HepG2 (cell line): Measurements from ENCODE around the gene REPS2. TPM values are rescaled to one million over a fixed set of nuclear protein-coding genes. Genes with fewer than 3 reads are reported as not detected.

ENCODE experiments used
- ATAC-seq: fragments of 200-7000 bp; cut with Tn5 transposase; 3 replicates; pipeline ENCODE4 v1.9.1; 2020; ENCODE audit warnings: mild to moderate bottlenecking, moderate library complexity
- BruUV-seq: library from RNA; stranded (reverse); fragments of 400-500 nt; replicated peaks from 2 replicates; lab custom pipeline; 2021; lab: Mats Ljungman, UMichigan
- CTCF ChIA-PET: fragments of 300-600 bp; formaldehyde crosslinking; extraction: SDS; loops from one replicate; lab custom pipeline; 2021; ENCODE audit warnings: low total read pairs, inconsistent platforms, low intra/inter-chr PET ratio; lab: Yijun Ruan, JAX
- POLR2A ChIA-PET: fragments of 350-600 bp; sonication (Branson Sonifier 250); formaldehyde crosslinking; loops from one replicate; lab custom pipeline; 2020; ENCODE audit warnings: antibody characterized with exemption, inconsistent platforms; lab: Yijun Ruan, JAX
- DNase-seq: peaks from one replicate; pipeline ENCODE4 v3.0.0-alpha.2; 2015; ENCODE audit warnings: low spot score
- FAIRE-seq: peaks from 3 replicates; lab custom pipeline; 2011; peaks lifted over from hg19 to GRCh38; lab: Jason Lieb, UNC
- H2AFZ ChIP-seq: one replicate; pipeline ENCODE4 v1.6.1; 2011; ENCODE audit warnings: low read length, inconsistent platforms
- H3K27ac ChIP-seq: fragments of 300-600 bp; 3 replicates; pipeline ENCODE4 v1.8.0; 2011; ENCODE audit warnings: mixed run types, mild to moderate bottlenecking, mixed read lengths, low read length, inconsistent platforms; ENCODE audit not compliant: insufficient read depth; ENCODE audit errors: extremely low read length
- H3K27me3 ChIP-seq, 2 experiments: fragments of 200-600 bp in 1 of 2; 2 replicates in 1 of 2; 3 replicates in 1 of 2; pipeline versions ENCODE4 v1.6.0 to v1.8.0; 2011; ENCODE audit warnings: low read length in 2 of 2, mild to moderate bottlenecking in 2 of 2, moderate library complexity in 2 of 2, inconsistent platforms in 1 of 2; ENCODE audit not compliant: insufficient read depth in 2 of 2, control insufficient read depth in 1 of 2
- H3K36me3 ChIP-seq, 2 experiments: fragments of 200-600 bp in 1 of 2; replicated peaks in 1 of 2; 2 replicates in 1 of 2; 3 replicates in 1 of 2; pipeline versions ENCODE4 v1.5.1 to v1.8.0; 2011; ENCODE audit warnings: low read length in 2 of 2, inconsistent platforms in 1 of 2; ENCODE audit not compliant: insufficient read depth in 2 of 2, control insufficient read depth in 1 of 2
- H3K4me1 ChIP-seq: 2 replicates; pipeline ENCODE4 v1.5.1; 2012; ENCODE audit warnings: low read length, inconsistent platforms; ENCODE audit not compliant: insufficient read depth
- H3K4me2 ChIP-seq: 2 replicates; pipeline ENCODE4 v1.6.0; 2011; ENCODE audit warnings: low read depth, low read length, inconsistent platforms
- H3K4me3 ChIP-seq, 3 experiments: fragments of 200-600 bp in 1 of 3; sonication (generic), shearing (Covaris generic) in 1 of 3; replicated peaks in 1 of 3; 2 replicates each; pipeline ENCODE4 v1.5.1; 2011 to 2016; ENCODE audit warnings: low read length in 3 of 3, inconsistent platforms in 2 of 3, low read depth in 2 of 3, mild to moderate bottlenecking in 2 of 3, control low read depth in 1 of 3, mixed read lengths in 1 of 3; ENCODE audit not compliant: insufficient read depth in 1 of 3
- H3K79me2 ChIP-seq: one replicate; pipeline ENCODE4 v1.6.1; 2011; ENCODE audit warnings: low read length, inconsistent platforms; ENCODE audit not compliant: insufficient read depth
- H3K9ac ChIP-seq: 2 replicates; pipeline ENCODE4 v1.6.0; 2011; ENCODE audit warnings: mild to moderate bottlenecking, low read depth, low read length, inconsistent platforms; ENCODE audit not compliant: insufficient read depth
- H3K9me3 ChIP-seq: 2 replicates; pipeline ENCODE4 v1.5.1; 2012; ENCODE audit warnings: mild to moderate bottlenecking, low read length
- H4K20me1 ChIP-seq: 2 replicates; pipeline ENCODE4 v1.6.0; 2011; ENCODE audit warnings: inconsistent platforms, mild to moderate bottlenecking, low read length, moderate library complexity; ENCODE audit not compliant: insufficient read depth
- CENPT ChIP-seq: sonication (generic); formaldehyde crosslinking; IDR thresholded peaks from 2 replicates; pipeline ENCODE4 v1.8.0; 2022; ENCODE audit warnings: low read depth, mild to moderate bottlenecking, moderate library complexity, missing genetic modification reagents
- FIP1L1 ChIP-seq: fragments of 200-400 bp; formaldehyde crosslinking; IDR thresholded peaks from 2 replicates; pipeline ENCODE4 v1.6.1; 2018; ENCODE audit warnings: low read depth, mild to moderate bottlenecking, low read length, moderate library complexity, borderline replicate concordance; ENCODE audit not compliant: insufficient read depth
- GLMP ChIP-seq: sonication (generic); formaldehyde crosslinking; IDR thresholded peaks from 2 replicates; pipeline ENCODE4 v1.9.0; 2021; ENCODE audit warnings: missing genetic modification reagents, mild to moderate bottlenecking, borderline replicate concordance
- NRL ChIP-seq: sonication (generic); formaldehyde crosslinking; IDR thresholded peaks from 2 replicates; pipeline ENCODE4 v1.5.0; 2020; ENCODE audit warnings: missing genetic modification reagents, mild to moderate bottlenecking, moderate library complexity, borderline replicate concordance
- YEATS4 ChIP-seq: sonication (generic); formaldehyde crosslinking; IDR thresholded peaks from 2 replicates; pipeline ENCODE4 v1.4.0; 2020; ENCODE audit warnings: missing genetic modification reagents, borderline replicate concordance
- ZBTB2 ChIP-seq: sonication (generic); formaldehyde crosslinking; IDR thresholded peaks from 2 replicates; pipeline ENCODE4 v1.8.0; 2022; ENCODE audit warnings: low read depth, missing genetic modification reagents
- ZBTB3 ChIP-seq: sonication (generic); formaldehyde crosslinking; IDR thresholded peaks from 2 replicates; pipeline ENCODE4 v1.4.0; 2020; ENCODE audit warnings: low read depth, mild to moderate bottlenecking, moderate library complexity, missing genetic modification reagents, borderline replicate concordance
- ZFP37 ChIP-seq: sonication (generic); formaldehyde crosslinking; IDR thresholded peaks from 2 replicates; pipeline ENCODE4 v1.4.0; 2020; ENCODE audit warnings: missing genetic modification reagents, borderline replicate concordance
- ZFP90 ChIP-seq: sonication (generic); formaldehyde crosslinking; IDR thresholded peaks from 2 replicates; pipeline ENCODE4 v1.8.0; 2022; ENCODE audit warnings: missing genetic modification reagents, mild to moderate bottlenecking, inconsistent platforms, borderline replicate concordance
- ZNF251 ChIP-seq: sonication (generic); formaldehyde crosslinking; IDR thresholded peaks from 2 replicates; pipeline ENCODE4 v1.9.0; 2021; ENCODE audit warnings: mild to moderate bottlenecking, missing genetic modification reagents
- WGBS: methylation state at CpG from one replicate; pipeline ENCODE4 v1.1.6; 2017; ENCODE audit warnings: low lambda C conversion rate; 5-methylcytosine and 5-hydroxymethylcytosine counted together
- in situ Hi-C: cut with HindIII; loops from 2 replicates; pipeline ENCODE4 v1.10.0; 2017; ENCODE audit warnings: low pct_unique_long_range_greater_than_20kb; ENCODE audit not compliant: extremely low pct_ligation_motif_present
- intact Hi-C: fragments of 100-400 bp; cut with micrococcal nuclease; formaldehyde crosslinking; loops from one replicate; pipeline ENCODE4 v1.10.0; 2022; ENCODE audit not compliant: unreplicated experiment
- polyA plus RNA-seq, 8 experiments: library from polyadenylated mRNA; depleted of rRNA in 3 of 8; stranded (reverse) in 7 of 8; unstranded in 1 of 8; fragments of >200 nt; fragmentation: Illumina TruSeq in 4 of 8; extraction: Trizol in 4 of 8; gene quantifications; 2 replicates each; pipeline versions ENCODE4 v1.2.1 to v1.2.3, GENCODE V29; 2011 to 2016; ENCODE audit warnings: low read depth in 4 of 8, missing spikeins in 1 of 8, mixed read lengths in 1 of 8; ENCODE audit not compliant: insufficient read depth in 1 of 8
- total RNA-seq, 5 experiments: library from RNA; depleted of rRNA; stranded (reverse); fragments of >200 nt; fragmentation: Illumina TruSeq; extraction: Trizol; gene quantifications; 2 replicates each; pipeline ENCODE4 v1.2.3, GENCODE V29; 2016; ENCODE audit warnings: low read depth in 1 of 5
- TF ChIP-seq, protein P1 (sequence below): sonication (generic); formaldehyde crosslinking; IDR thresholded peaks from 2 replicates; pipeline ENCODE4 v1.5.0; 2020; ENCODE audit warnings: missing genetic modification reagents, mild to moderate bottlenecking, borderline replicate concordance

The REPS2 gene
- total and polyA plus RNA-seq, 2 of the 13 experiments (the other 11 are each of a cell fraction or from before 2014, with no cell fraction given) = 0.05 to 0.58 TPM

GRCh38 chrX:17077361-17077760, 130.9 kb downstream of the REPS2 start:
- WGBS = no CpG with 5 or more reads among the region's 6 CpGs
- no TSS peak for BruUV-seq
- DNase-seq (no peak), ATAC-seq (no peak), FAIRE-seq (no peak)
- H3K4me3 ChIP-seq = no peak overlapping the region
- H3K36me3 ChIP-seq = no peaks in the 10 kb centered on the region
- POLR2A ChIA-PET = no interaction called here
- H3K27ac ChIP-seq = no peak overlapping the region
- intact Hi-C loops (no loop called here), in situ Hi-C loops (no loop called here)
- no peaks in the 10 kb centered on the region for H4K20me1 ChIP-seq
- H3K9me3 ChIP-seq = no peaks in the 10 kb centered on the region
- no peak overlapping the region for H2AFZ ChIP-seq
- no peaks in the 10 kb centered on the region for H3K79me2 ChIP-seq
- no peak overlapping the region for H3K9ac ChIP-seq
- no peak overlapping the region for H3K4me2 ChIP-seq
- CTCF ChIA-PET = no interaction called here
- no peaks in the 10 kb centered on the region for H3K27me3 ChIP-seq
- TF ChIP-seq YEATS4 (no peak), ZBTB2 (CRISPR knock-in tag) (no peak), ZFP37 (CRISPR knock-in tag) (no peak), NRL (CRISPR knock-in tag) (no peak), FIP1L1 (no peak), ZFP90 (CRISPR knock-in tag) (no peak), CENPT (CRISPR knock-in tag) (no peak), GLMP (CRISPR knock-in tag) (no peak), ZBTB3 (CRISPR knock-in tag) (no peak), ZNF251 (CRISPR knock-in tag) (no peak)
- TF ChIP-seq, protein P1, sequence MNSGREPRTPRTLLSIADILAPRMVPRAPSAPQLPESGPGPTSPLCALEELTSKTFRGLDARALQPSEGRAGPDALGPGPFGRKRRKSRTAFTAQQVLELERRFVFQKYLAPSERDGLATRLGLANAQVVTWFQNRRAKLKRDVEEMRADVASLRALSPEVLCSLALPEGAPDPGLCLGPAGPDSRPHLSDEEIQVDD (CRISPR knock-in tag) = no peak
- no peaks in the 10 kb centered on the region for H3K4me1 ChIP-seq
